Prostate gland (tissue), 2 donors: ENCODE data around the gene HCFC1. TPM values are rescaled to one million over a fixed set of nuclear protein-coding genes. Genes with fewer than 3 reads are reported as not detected.

Source experiments
- DNase-seq: peaks from one replicate; pipeline ENCODE4 v3.0.0-alpha.2; 2019; ENCODE audit warnings: low spot score
- H3K27ac ChIP-seq, 2 donors: fragments of 200-600 bp; sonication (generic); 2 replicates each; pipeline ENCODE4 v1.5.1; 2017 to 2019
- H3K27me3 ChIP-seq: fragments of 200-600 bp; sonication (generic); replicated peaks from 2 replicates; pipeline ENCODE4 v1.5.1; 2019; ENCODE audit not compliant: insufficient read depth
- H3K36me3 ChIP-seq, 2 donors: fragments of 200-600 bp; sonication (generic); 1 replicate in 1 of 2; 2 replicates in 1 of 2; pipeline versions ENCODE4 v1.5.1 to v1.8.1; 2017 to 2019
- H3K4me1 ChIP-seq: fragments of 200-600 bp; sonication (generic); replicated peaks from 2 replicates; pipeline ENCODE4 v1.5.1; 2019
- H3K4me3 ChIP-seq, 2 donors: fragments of 200-600 bp; sonication (generic); 2 replicates each; pipeline ENCODE4 v1.5.1; 2017 to 2019
- H3K9me3 ChIP-seq: fragments of 200-600 bp; sonication (generic); 2 replicates; pipeline ENCODE4 v1.5.1; 2017
- CTCF ChIP-seq, 4 experiments: fragments of 200-600 bp in 2 of 4; fragments of 450-650 bp in 2 of 4; sonication (generic) in 2 of 4; IDR thresholded peaks; 1 replicate in 3 of 4; 2 replicates in 1 of 4; pipeline ENCODE4 v1.5.1; 2016 to 2019; ENCODE audit warnings: antibody characterized with exemption in 4 of 4, mild to moderate bottlenecking in 2 of 4, moderate library complexity in 2 of 4
- POLR2A ChIP-seq: fragments of 450-650 bp; IDR thresholded peaks from one replicate; pipeline ENCODE4 v1.6.1; 2016; ENCODE audit warnings: antibody characterized with exemption, mild to moderate bottlenecking
- POLR2AphosphoS5 ChIP-seq: sonication (generic); formaldehyde crosslinking; IDR thresholded peaks from one replicate; pipeline ENCODE4 v1.6.1; 2017; ENCODE audit warnings: antibody characterized with exemption
- WGBS: methylation state at CpG from one replicate; pipeline ENCODE4 v1.1.5; 2018; 5-methylcytosine and 5-hydroxymethylcytosine counted together
- intact Hi-C: fragments of 100-400 bp; cut with DNase I; formaldehyde crosslinking; loops from one replicate; pipeline ENCODE4 v1.14.2; 2022
- total RNA-seq, 2 donors: library from RNA; depleted of rRNA; stranded (reverse); fragments of >200 nt; gene quantifications; one replicate each; pipeline ENCODE4 v1.1.0, GENCODE V29; 2016

Gene HCFC1
- total RNA-seq, 2 donors from 2014 or later = 67.7 to 115 TPM

DNA sequence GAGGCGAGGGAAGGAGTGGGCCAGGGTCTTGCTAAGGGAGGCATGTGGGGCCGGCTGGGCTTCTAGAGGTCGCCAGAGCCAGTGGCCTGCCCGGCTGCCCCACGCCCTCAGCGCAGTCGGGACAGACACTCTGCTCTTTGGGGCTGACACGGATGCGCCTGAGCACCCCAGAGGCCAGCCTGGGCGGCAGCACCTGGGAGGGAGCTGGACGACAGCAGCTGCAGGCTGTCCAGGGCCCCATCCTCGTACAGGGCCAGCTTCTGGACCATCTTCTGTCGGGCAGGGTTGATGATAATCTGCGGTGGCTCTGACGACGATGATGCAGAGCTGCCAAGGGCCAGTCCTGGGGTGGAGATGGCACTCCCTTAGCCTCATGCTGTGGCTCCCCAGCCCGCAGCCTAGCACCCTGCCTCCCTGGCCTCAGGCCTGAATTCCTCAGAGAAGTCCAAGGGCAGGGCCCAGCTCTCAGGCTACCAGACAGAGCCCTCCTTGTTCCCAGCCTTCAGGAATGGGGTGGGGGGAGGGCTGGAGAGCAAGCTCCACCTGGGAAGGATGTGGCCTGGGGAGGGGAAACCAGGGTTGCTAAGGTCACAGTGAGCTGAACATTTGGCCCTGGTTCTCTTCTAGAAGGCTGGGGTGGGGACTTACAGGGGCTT is 40.8 kb upstream of the HCFC1 start:
- no peaks in the 10 kb centered on the region for H3K36me3 ChIP-seq
- intact Hi-C loops = loop anchor here (2.0 to 10.0 kb wide), 2 partner anchors 38 to 82 kb away; partner anchors contain the start of gene MECP2
- 48% methylated on average over 2 of the region's 17 CpGs for WGBS
- H3K4me3 ChIP-seq = no peak overlapping the region
- H3K9me3 ChIP-seq = no peaks in the 10 kb centered on the region
- H3K4me1 ChIP-seq = no peaks in the 10 kb centered on the region
- no peak overlapping the region for H3K27ac ChIP-seq
- H3K27me3 ChIP-seq = no peaks in the 10 kb centered on the region
- TF ChIP-seq CTCF (IDR thresholded peaks at IDR 0.05) (no peak), POLR2A (no peak), POLR2AphosphoS5 (no peak)
- no peak for DNase-seq

DNA sequence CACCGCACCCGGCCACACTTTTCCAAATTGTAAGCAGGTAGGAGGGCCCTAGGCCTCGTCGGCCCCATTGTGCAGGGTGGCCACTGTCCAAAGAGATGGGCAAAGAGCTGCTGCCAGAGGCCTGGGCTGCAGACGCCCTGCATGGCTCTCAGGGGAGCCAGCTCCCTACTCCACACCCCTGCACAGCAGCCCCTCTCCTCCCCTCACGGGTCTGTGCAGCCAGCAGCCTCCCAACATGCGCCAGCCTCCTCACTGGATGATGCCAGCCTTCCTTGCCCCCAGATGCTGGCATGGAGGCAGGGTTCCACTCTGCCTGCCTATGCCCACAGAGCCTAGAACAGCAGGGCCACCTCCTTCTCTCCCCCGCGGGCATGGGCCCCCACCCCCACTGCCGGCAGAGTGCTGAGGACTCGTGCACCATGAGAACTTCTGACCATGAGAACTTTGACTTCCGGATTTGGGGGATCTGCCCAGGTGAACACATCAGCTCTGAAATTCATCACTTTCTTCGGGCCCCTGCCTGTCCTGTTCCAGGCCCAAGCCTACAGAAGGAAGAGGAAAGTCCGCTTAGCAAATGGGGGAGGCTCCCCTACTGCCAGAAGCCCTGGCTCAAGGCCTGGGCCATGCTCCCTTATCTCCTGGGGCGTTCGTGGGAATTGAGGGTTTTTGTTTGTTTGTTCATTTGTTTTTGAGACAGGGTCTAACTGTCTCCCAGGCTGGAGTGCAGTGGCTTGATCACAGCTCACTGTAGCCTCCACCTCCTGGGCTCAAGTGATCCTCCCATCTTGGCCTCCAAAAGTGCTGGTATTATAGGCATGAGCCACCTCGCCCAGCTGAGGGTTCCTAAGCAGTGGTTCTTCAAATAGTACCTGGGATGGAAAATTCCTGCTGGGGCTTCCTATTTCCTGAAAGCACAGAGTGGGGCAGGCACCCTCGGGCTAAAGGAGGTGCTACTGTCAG is 40.0 kb upstream of the HCFC1 start:
- intact Hi-C loops = loop anchor here (2.0 to 10.0 kb wide), 2 partner anchors 39 to 83 kb away; partner anchors contain the start of gene MECP2
- no peak for TF ChIP-seq POLR2AphosphoS5
- TF ChIP-seq POLR2A = no peak
- no peak for TF ChIP-seq CTCF (IDR thresholded peaks at IDR 0.05)
- WGBS = 83% methylated on average over 10 of the region's 18 CpGs
- Histone ChIP-seq H3K27ac (no peak overlapping the region), H3K36me3 (no peaks in the 10 kb centered on the region), H3K4me3 (no peak overlapping the region), H3K9me3 (no peaks in the 10 kb centered on the region), H3K4me1 (no peaks in the 10 kb centered on the region), H3K27me3 (no peaks in the 10 kb centered on the region)
- DNase-seq = no peak

DNA sequence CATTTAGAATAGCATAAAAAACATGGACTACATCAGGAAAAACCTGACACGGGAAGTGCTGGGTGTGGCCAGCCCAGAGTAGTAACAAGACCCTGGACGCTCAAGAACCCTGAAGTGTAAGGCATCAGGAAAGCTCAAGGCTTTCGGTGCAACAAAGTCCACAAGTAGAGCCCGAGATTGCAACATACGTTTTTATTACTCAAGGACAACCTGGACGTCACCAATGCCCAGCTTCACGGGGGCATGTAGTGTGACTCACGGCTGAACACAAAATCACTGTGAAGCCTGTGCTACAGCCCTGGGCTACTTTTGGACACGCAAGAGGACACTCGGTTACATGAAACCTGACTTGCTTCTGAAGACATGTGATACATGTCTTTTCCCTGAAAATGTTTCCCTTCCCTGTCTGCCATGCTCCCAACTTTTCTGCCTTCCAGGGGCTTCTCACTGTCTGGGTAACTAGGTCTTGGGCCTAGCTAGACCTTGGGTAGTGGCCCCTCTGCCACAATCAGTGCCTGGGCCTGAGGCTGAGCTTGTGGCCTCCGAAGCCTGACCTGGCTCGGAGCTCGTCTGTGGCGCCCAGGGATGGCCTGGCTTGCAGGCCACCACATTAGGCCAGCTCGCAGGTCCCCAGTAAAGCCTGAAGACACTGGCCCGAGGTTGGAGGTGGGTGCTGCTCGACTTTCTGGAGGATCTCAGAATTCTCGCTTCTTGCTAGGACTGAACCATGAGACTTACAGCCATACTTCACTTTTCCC is 38.9 kb upstream of the HCFC1 start:
- no peak for DNase-seq
- no peaks in the 10 kb centered on the region for H3K4me1 ChIP-seq
- intact Hi-C loops = loop anchor here (10.0 kb wide), 1 partner anchor 84 kb away; the partner anchor contains the start of gene MECP2
- H3K27ac ChIP-seq = no peak overlapping the region
- H3K36me3 ChIP-seq = no peaks in the 10 kb centered on the region
- H3K9me3 ChIP-seq = no peaks in the 10 kb centered on the region
- 91% methylated on average over 15 of the region's 18 CpGs for WGBS
- no peaks in the 10 kb centered on the region for H3K27me3 ChIP-seq
- no peak overlapping the region for H3K4me3 ChIP-seq
- TF ChIP-seq CTCF (IDR thresholded peaks at IDR 0.05) (no peak), POLR2A (no peak), POLR2AphosphoS5 (no peak)

GRCh38 chrX:154008521-154008920 is 36.9 kb upstream of the HCFC1 start:
- no peak overlapping the region for H3K27ac ChIP-seq
- WGBS = 84% methylated on average over 4 of the region's 4 CpGs
- no peak for DNase-seq

More at GRCh38 chrX:154008521-154008920, 36.9 kb upstream of the HCFC1 start:
- Histone ChIP-seq H3K4me3 (no peak overlapping the region), H3K36me3 (no peaks in the 10 kb centered on the region), H3K4me1 (no peaks in the 10 kb centered on the region), H3K9me3 (no peaks in the 10 kb centered on the region), H3K27me3 (no peaks in the 10 kb centered on the region)
- no peak for TF ChIP-seq CTCF (IDR thresholded peaks at IDR 0.05)
- no peak for TF ChIP-seq POLR2A
- no peak for TF ChIP-seq POLR2AphosphoS5
- intact Hi-C loops = no loop called here
